ENCODE data around the gene CSNK2B. TPM values are rescaled to one million over a fixed set of nuclear protein-coding genes. Genes with fewer than 3 reads are reported as not detected.

CSNK2B gene
- total and polyA plus RNA-seq, 3 donors from 2014 or later = 397 to 523 (median 421) TPM

DNA sequence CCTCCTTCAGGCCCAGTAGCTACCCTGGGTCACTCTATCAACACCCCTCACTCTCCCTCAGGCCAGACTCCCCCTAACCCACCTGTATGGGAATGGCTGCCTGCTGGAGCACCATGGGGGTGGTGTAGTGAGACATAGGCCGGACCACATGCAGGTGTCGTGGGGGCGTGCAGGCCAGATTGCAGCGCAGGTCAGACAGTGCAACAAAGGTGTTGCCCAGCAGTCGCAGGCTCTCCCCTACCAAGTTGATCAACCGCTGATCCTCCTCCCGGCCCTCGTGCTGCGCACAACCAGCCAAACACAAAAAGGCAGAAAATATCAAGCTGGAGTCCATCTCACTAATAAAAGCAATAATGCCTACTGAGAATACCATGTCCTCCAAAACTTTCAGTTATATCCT lies 20.6 kb upstream of the CSNK2B start:
- no peaks in the 10 kb centered on the region for H3K4me1 ChIP-seq
- no peak for DNase-seq
- intact Hi-C loops (cut with DNase I; ENCODE audit: low total_unique reads) = no loop called here
- H3K4me3 ChIP-seq = no peak overlapping the region
- H3K27ac ChIP-seq = no peak overlapping the region
- no peaks in the 10 kb centered on the region for H3K36me3 ChIP-seq (ENCODE audit: low read depth, missing control alignments)
- no peaks in the 10 kb centered on the region for H3K9me3 ChIP-seq
- WGBS, 2 donors = 92 to 94% methylated on average over 9 of the region's 9 CpGs
- no peak for TF ChIP-seq POLR2A (IDR thresholded peaks at IDR 0.05)
- no peak for TF ChIP-seq CTCF (IDR thresholded peaks at IDR 0.05)
- H3K27me3 ChIP-seq = no peaks in the 10 kb centered on the region

GRCh38 chr6:31651602-31652191 lies 14.2 kb upstream of the CSNK2B start:
- intact Hi-C loops (cut with DNase I; ENCODE audit: low total_unique reads) = no loop called here
- TF ChIP-seq CTCF (IDR thresholded peaks at IDR 0.05) (no peak), POLR2A (IDR thresholded peaks at IDR 0.05) (no peak)
- WGBS, 2 donors = 1 to 3% methylated on average over 24 to 29 of the region's 29 CpGs

GRCh38 chr6:31652925-31653724 lies 12.8 kb upstream of the CSNK2B start:
- peaks cover 12% of the 10 kb centered on the region for H3K4me1 ChIP-seq
- peak overlapping the region; percentile 89 to 97 for H3K27ac ChIP-seq
- DNase-seq = peak; percentile 94
- no peaks in the 10 kb centered on the region for H3K9me3 ChIP-seq
- intact Hi-C loops (cut with DNase I; ENCODE audit: low total_unique reads) = no loop called here
- no peaks in the 10 kb centered on the region for H3K27me3 ChIP-seq
- 5 to 6% methylated on average over 33 to 37 of the region's 37 CpGs for WGBS, 2 donors
- H3K4me3 ChIP-seq = peak overlapping the region; percentile 75 to 77
- H3K36me3 ChIP-seq (ENCODE audit: low read depth, missing control alignments) = no peaks in the 10 kb centered on the region
- TF ChIP-seq POLR2A (IDR thresholded peaks at IDR 0.05) (peak; percentile 68), CTCF (IDR thresholded peaks at IDR 0.05) (no peak)

More at GRCh38 chr6:31651602-31652191, 14.2 kb upstream of the CSNK2B start:
- peak overlapping the region; percentile 75 to 77 for H3K4me3 ChIP-seq
- H3K27ac ChIP-seq = peak overlapping the region; percentile 89 to 97
- no peaks in the 10 kb centered on the region for H3K27me3 ChIP-seq
- H3K4me1 ChIP-seq = peaks cover 12% of the 10 kb centered on the region
- H3K36me3 ChIP-seq (ENCODE audit: low read depth, missing control alignments) = no peaks in the 10 kb centered on the region
- peak; percentile 87 for DNase-seq
- H3K9me3 ChIP-seq = no peaks in the 10 kb centered on the region

DNA sequence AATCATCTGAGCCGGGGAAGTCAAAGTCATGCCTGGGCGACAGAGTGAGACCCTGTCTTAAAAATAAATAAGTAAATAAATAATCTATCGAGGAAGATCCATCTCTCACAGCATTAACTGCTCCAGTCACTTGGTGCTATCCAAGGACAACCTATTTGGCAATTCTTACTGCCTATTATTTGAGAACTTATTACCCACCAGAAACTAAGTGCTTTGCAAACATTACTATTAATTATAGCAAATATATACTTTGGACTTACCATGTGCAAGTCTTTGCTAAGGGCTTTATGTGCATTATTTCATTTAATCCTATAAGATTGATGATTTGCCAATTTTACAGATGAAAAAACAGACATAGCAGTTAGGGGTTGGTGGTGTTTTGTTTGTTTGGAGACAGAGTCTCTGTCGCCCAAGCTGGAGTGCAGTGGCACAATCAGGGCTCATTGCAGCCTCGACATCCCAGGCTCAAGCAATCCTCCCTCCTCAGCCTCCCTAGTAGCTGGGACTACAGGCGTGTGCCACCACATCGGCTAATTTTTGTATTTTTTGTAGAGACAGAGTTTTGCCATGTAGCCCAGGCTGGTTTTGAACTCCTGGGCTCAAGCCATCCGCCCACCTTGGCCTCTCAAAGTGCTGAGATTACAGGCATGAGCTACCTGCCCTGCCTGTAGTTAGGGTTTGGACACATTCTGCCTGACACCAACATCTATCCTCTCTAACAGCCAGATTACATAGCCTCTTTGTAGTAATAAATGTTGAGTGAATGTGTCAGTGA lies 11.1 kb upstream of the CSNK2B start:
- no peaks in the 10 kb centered on the region for H3K36me3 ChIP-seq (ENCODE audit: low read depth, missing control alignments)
- no peaks in the 10 kb centered on the region for H3K9me3 ChIP-seq
- 85 to 90% methylated on average over 8 of the region's 8 CpGs for WGBS, 2 donors
- no peak for DNase-seq
- no peak overlapping the region for H3K4me3 ChIP-seq
- H3K4me1 ChIP-seq = peaks cover 26% of the 10 kb centered on the region
- intact Hi-C loops (cut with DNase I; ENCODE audit: low total_unique reads) = no loop called here
- TF ChIP-seq CTCF (IDR thresholded peaks at IDR 0.05) = no peak
- TF ChIP-seq POLR2A (IDR thresholded peaks at IDR 0.05) = no peak
- H3K27ac ChIP-seq = no peak overlapping the region
- H3K27me3 ChIP-seq = no peaks in the 10 kb centered on the region

All from testis (tissue), 3 donors.